ENCODE data around the gene ATP6V1B1. TPM values are rescaled to one million over a fixed set of nuclear protein-coding genes. Genes with fewer than 3 reads are reported as not detected.
A peak's percentile ranks its signal among the peaks of the same experiment; 100 is the strongest.

ATP6V1B1 gene
- total RNA-seq, 1 donor from 2014 or later: not detected

DNA sequence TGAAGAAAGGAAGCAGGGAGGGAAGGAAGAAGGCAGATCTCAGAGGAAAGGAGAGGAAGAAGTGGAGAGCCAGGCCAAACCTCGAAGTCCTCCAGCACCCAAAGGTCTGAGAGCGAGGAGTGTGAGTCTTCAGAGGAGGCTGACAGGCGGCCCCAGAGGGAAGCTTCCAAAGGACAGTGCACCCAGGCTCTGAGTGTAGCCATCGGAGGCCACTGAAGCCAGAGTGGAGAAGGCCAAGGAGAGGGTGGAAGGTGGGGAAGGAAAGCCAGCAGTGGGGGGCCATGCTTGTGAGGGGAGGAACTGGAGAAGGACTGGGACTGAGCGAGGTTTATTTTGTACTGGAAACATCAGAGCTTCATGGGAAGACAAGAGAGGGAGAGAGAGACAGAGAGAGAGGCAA is 6.0 kb downstream of the ATP6V1B1 start:
- TF ChIP-seq, protein P1, sequence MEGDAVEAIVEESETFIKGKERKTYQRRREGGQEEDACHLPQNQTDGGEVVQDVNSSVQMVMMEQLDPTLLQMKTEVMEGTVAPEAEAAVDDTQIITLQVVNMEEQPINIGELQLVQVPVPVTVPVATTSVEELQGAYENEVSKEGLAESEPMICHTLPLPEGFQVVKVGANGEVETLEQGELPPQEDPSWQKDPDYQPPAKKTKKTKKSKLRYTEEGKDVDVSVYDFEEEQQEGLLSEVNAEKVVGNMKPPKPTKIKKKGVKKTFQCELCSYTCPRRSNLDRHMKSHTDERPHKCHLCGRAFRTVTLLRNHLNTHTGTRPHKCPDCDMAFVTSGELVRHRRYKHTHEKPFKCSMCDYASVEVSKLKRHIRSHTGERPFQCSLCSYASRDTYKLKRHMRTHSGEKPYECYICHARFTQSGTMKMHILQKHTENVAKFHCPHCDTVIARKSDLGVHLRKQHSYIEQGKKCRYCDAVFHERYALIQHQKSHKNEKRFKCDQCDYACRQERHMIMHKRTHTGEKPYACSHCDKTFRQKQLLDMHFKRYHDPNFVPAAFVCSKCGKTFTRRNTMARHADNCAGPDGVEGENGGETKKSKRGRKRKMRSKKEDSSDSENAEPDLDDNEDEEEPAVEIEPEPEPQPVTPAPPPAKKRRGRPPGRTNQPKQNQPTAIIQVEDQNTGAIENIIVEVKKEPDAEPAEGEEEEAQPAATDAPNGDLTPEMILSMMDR (IDR thresholded peaks at IDR 0.05; ENCODE audit: insufficient read depth, low read length, severe bottlenecking): no peak
- FAIRE-seq: no peak
- no peak for DNase-seq (ENCODE audit: low read depth)
- Histone ChIP-seq H3K4me3 (ENCODE audit: low read depth, low read length) (no peak overlapping the region), H3K36me3 (ENCODE audit: control insufficient read depth, insufficient read depth, low read length) (no peaks in the 10 kb centered on the region), H3K27me3 (ENCODE audit: control insufficient read depth, insufficient read depth, low read length) (peaks cover 4% of the 10 kb centered on the region)

DNA sequence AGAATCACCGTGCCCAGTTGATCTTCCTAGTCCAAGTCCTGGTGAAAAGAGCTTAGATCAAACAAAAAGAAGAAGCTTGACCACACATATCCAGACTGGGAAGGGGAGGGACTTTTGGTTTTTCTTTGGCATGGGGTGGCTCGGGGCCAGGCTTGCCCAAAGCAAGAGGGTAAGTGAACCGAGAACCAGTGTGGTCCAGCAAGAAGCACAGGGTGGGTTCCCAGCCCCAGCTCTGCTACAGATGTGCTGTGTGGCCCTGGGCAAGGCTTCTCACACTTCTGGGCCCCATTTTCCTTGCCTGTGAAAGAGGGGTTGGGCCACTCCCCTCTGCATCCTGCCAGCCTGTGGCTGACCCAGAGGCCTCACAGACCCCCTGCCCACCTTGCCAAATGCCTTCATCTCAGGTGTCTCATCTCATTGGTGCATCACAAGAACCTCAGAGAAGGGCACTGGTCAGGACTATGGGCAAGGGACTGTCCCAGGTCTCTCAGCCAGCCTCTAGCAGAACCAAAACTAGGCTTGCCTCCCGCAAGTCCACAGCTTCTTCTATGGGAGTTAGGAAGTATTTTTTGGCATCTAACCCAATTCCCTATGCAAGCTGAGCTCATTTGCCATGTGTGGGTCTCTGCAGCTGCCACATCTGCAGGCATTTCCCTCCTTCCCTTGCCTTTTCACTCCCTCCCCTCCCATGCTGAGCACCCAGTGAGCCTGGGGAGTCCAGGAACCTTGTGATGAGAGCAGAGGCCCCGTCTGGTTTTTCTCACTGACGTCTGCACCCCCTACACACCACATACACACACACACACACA is 6.9 kb downstream of the ATP6V1B1 start:
- DNase-seq (ENCODE audit: low read depth) (no peak), FAIRE-seq (peak; percentile 58)
- Histone ChIP-seq H3K27me3 (ENCODE audit: control insufficient read depth, insufficient read depth, low read length) (peaks cover 2% of the 10 kb centered on the region), H3K36me3 (ENCODE audit: control insufficient read depth, insufficient read depth, low read length) (no peaks in the 10 kb centered on the region), H3K4me3 (ENCODE audit: low read depth, low read length) (no peak overlapping the region)
- TF ChIP-seq, protein P1 (IDR thresholded peaks at IDR 0.05; ENCODE audit: insufficient read depth, low read length, severe bottlenecking): no peak

DNA sequence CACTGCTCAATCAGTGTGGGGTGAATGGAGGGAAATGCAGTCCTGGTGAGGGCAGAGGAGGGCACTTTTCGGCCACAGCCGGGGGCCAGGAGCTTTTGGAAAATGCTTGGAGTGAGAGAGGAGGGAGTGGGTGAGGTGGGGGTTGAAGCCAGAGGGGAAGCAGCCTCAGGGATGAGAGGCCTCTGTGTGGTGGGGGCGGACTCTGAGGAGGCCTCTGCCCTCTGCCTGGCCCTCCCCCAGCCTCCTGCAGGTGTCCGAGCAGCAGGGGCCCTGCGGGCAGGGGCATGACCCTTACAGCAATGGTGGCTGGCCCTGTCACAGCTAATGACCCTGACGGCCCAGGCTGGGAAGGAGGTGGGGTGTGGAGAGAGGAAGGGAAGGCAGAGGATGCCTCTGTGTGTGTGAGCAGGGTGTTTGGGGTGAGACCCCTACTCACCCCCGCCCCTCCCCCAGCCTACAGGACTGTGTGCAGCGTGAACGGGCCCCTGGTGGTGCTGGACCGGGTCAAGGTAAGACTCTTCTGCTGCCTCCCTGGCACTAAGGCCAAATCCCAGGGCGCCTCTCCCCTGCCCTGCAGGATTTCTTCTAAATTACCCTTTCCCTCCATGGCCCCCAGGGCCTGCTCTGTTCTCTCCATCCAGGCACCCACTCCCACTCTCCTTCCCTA is 7.6 kb downstream of the ATP6V1B1 start:
- no peak for FAIRE-seq

DNA sequence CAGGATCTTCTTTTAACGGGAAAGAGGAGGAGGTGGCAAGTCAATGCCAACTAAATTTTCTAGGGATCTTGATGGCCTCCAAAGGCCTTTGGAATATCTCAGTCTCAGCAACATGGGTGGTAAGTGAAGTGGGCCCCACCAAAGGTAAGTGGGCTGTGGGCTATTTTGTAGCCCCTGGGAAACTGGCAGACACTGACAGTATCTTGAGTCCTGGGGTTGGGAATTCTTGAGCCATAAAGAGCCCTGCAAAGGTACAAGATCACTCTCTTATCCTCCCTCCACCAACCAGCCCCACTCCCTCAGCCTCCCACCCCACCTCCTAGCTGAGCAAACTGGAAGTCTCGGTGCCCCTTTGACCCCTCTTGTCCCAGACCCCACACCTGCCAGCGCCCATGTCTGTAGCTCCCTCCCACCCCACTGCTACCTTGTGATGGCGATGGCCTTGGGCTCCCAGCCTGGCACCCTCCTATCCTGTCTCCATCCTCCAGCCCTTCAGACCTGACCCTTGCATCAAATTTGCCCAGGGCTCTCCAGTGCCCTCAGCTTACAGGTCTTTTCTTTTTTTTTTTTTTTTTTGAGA is 8.5 kb downstream of the ATP6V1B1 start:
- H3K36me3 ChIP-seq (ENCODE audit: control insufficient read depth, insufficient read depth, low read length): no peaks in the 10 kb centered on the region
- DNase-seq (ENCODE audit: low read depth): no peak
- TF ChIP-seq, protein P1 (IDR thresholded peaks at IDR 0.05; ENCODE audit: insufficient read depth, low read length, severe bottlenecking): no peak
- FAIRE-seq: no peak
- H3K4me3 ChIP-seq (ENCODE audit: low read depth, low read length): no peak overlapping the region
- no peaks in the 10 kb centered on the region for H3K27me3 ChIP-seq (ENCODE audit: control insufficient read depth, insufficient read depth, low read length)

More for the DNA sequence above, 7.6 kb downstream of the ATP6V1B1 start:
- no peak for DNase-seq (ENCODE audit: low read depth)
- Histone ChIP-seq H3K36me3 (ENCODE audit: control insufficient read depth, insufficient read depth, low read length) (no peaks in the 10 kb centered on the region), H3K27me3 (ENCODE audit: control insufficient read depth, insufficient read depth, low read length) (peaks cover 2% of the 10 kb centered on the region), H3K4me3 (ENCODE audit: low read depth, low read length) (no peak overlapping the region)
- TF ChIP-seq, protein P1 (IDR thresholded peaks at IDR 0.05; ENCODE audit: insufficient read depth, low read length, severe bottlenecking): no peak

DNA sequence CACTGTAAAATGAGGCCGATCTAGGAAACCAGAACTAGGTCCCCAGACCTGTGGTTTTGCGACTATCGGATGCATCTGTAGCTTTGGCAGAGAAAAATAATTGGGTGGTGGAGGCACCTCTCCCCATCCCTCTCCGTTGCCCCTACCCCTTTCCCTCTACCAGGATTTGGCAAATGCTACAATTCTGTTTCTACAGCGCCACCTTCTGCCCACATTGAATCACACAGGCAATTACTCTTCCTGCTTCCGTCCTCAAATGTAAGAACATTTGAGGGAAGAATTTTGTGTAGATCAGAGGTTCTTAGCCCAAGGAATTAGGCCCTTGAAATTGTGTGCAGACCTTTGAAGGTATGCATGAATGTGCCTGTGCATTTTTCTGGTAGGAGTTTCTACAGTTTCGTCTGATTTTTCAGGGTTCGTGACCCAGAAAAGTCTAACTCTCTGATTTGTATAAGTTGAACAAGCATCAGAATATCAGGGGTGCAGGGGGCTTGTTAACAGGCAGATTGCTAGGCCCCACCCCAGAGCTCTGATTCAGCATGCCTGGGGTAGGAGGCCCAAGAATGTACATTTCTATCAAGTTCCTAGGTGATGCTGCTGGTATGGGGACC is 11.2 kb downstream of the ATP6V1B1 start:
- FAIRE-seq (peak; percentile 13), DNase-seq (ENCODE audit: low read depth) (peak; percentile 59)
- no peaks in the 10 kb centered on the region for H3K36me3 ChIP-seq (ENCODE audit: control insufficient read depth, insufficient read depth, low read length)
- H3K4me3 ChIP-seq (ENCODE audit: low read depth, low read length): no peak overlapping the region
- TF ChIP-seq, protein P1 (IDR thresholded peaks at IDR 0.05; ENCODE audit: insufficient read depth, low read length, severe bottlenecking): peak; percentile 72
- no peaks in the 10 kb centered on the region for H3K27me3 ChIP-seq (ENCODE audit: control insufficient read depth, insufficient read depth, low read length)

Measured in bronchial epithelial cell (primary cell).